ENCODE results near the gene HSPBAP1. TPM values are rescaled to one million over a fixed set of nuclear protein-coding genes. Genes with fewer than 3 reads are reported as not detected.

The HSPBAP1 gene
- total and polyA plus RNA-seq, 2 of the 13 experiments (the other 11 are each of a cell fraction or from before 2014, with no cell fraction given): 4.2 to 5.1 TPM

GRCh38 chr3:122793568-122794416 is at the start of gene HSPBAP1 (continued):
- TF ChIP-seq, protein P1, sequence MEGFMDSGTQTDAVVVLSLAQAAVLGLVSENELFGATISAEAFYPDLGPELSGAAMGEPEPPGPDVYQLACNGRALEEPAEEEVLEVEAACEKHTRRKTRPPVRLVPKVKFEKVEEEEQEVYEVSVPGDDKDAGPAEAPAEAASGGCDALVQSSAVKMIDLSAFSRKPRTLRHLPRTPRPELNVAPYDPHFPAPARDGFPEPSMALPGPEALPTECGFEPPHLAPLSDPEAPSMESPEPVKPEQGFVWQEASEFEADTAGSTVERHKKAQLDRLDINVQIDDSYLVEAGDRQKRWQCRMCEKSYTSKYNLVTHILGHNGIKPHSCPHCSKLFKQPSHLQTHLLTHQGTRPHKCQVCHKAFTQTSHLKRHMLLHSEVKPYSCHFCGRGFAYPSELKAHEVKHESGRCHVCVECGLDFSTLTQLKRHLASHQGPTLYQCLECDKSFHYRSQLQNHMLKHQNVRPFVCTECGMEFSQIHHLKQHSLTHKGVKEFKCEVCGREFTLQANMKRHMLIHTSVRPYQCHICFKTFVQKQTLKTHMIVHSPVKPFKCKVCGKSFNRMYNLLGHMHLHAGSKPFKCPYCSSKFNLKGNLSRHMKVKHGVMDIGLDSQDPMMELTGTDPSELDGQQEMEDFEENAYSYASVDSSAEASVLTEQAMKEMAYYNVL (CRISPR knock-in tag; IDR thresholded peaks at IDR 0.05; ENCODE audit: borderline replicate concordance): no peak
- no peak for TF ChIP-seq TBP (CRISPR knock-in tag; IDR thresholded peaks at IDR 0.05)
- no peak for TF ChIP-seq ZFAT (CRISPR knock-in tag; conservative IDR thresholded peaks at IDR 0.05)
- no peak for TF ChIP-seq PBX3 (CRISPR knock-in tag; IDR thresholded peaks at IDR 0.05; ENCODE audit: borderline replicate concordance)
- TF ChIP-seq KLF16 (CRISPR knock-in tag; IDR thresholded peaks at IDR 0.05): peak in 1 of 2 experiments; percentile 56; a peak in 1 of 4 replicates
- no peak for TF ChIP-seq SNAI1 (CRISPR knock-in tag; IDR thresholded peaks at IDR 0.05; ENCODE audit: borderline replicate concordance)
- no peak for TF ChIP-seq HNRNPK (IDR thresholded peaks at IDR 0.05; ENCODE audit: low read depth, low read length, poor library complexity, severe bottlenecking)
- TF ChIP-seq ATF5 (CRISPR knock-in tag; IDR thresholded peaks at IDR 0.05; ENCODE audit: low read depth): no peak
- peak; percentile 84; the same call in 1 of the 2 replicates for TF ChIP-seq TFDP1 (CRISPR knock-in tag; IDR thresholded peaks at IDR 0.05; ENCODE audit: borderline replicate concordance)
- TF ChIP-seq ZNF292 (CRISPR knock-in tag; IDR thresholded peaks at IDR 0.05; ENCODE audit: borderline replicate concordance, low read depth): no peak
- TF ChIP-seq AHR (CRISPR knock-in tag; IDR thresholded peaks at IDR 0.05): peak; percentile 78
- TF ChIP-seq JDP2 (CRISPR knock-in tag; IDR thresholded peaks at IDR 0.05; ENCODE audit: borderline replicate concordance): no peak
- peak; percentile 93 for TF ChIP-seq ZNF350 (CRISPR knock-in tag; IDR thresholded peaks at IDR 0.05; ENCODE audit: borderline replicate concordance, low read depth)
- TF ChIP-seq, protein P2, sequence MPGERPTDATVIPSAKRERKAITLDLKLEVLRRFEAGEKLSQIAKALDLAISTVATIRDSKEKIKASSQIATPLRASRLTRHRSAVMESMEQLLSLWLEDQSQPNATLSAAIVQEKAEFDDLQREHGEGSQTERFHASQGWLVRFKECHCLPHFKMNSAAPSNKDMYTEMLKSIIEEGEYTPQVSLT (CRISPR knock-in tag; IDR thresholded peaks at IDR 0.05; ENCODE audit: borderline replicate concordance, low read depth): no peak
- TF ChIP-seq CREM (IDR thresholded peaks at IDR 0.05): peak; percentile 45; the same call in 1 of the 2 replicates
- no peak for TF ChIP-seq CREM (CRISPR knock-in tag; IDR thresholded peaks at IDR 0.05)
- TF ChIP-seq ZFP36 (IDR thresholded peaks at IDR 0.05; ENCODE audit: borderline replicate concordance, low read depth, low read length, partially characterized antibody): no peak
- TF ChIP-seq CENPT (CRISPR knock-in tag; IDR thresholded peaks at IDR 0.05; ENCODE audit: low read depth): no peak
- TF ChIP-seq ZMAT5 (CRISPR knock-in tag; IDR thresholded peaks at IDR 0.05; ENCODE audit: borderline replicate concordance, low read depth): no peak
- TF ChIP-seq ZNF101 (CRISPR knock-in tag; IDR thresholded peaks at IDR 0.05; ENCODE audit: borderline replicate concordance, low read depth): 0 out of 2 replicates have a peak, but pooled peaks have one; percentile 60
- no peak for TF ChIP-seq NBN (conservative IDR thresholded peaks at IDR 0.05)
- no peak for TF ChIP-seq NFRKB (IDR thresholded peaks at IDR 0.05)
- no peak for TF ChIP-seq DPF2 (CRISPR knock-in tag; IDR thresholded peaks at IDR 0.05; ENCODE audit: borderline replicate concordance, low read depth)

Data from HepG2 (cell line).